Mesothelial cell of epicardium (in vitro differentiated cells): Measurements from ENCODE around the gene MAN2B2. TPM values are rescaled to one million over a fixed set of nuclear protein-coding genes. Genes with fewer than 3 reads are reported as not detected.

Source experiments
- DNase-seq, 2 experiments: peaks; one replicate each; pipeline ENCODE4 v3.0.0; 2021; ENCODE audit warnings: low spot score in 2 of 2; ENCODE audit not compliant: unreplicated experiment in 2 of 2
- H3K27ac Mint-ChIP-seq: 2 replicates; pipeline ENCODE4 v1.8.0; 2021; ENCODE audit warnings: mixed read lengths
- H3K27me3 Mint-ChIP-seq: 2 replicates; pipeline ENCODE4 v1.8.0; 2021; ENCODE audit warnings: low read depth, mixed read lengths
- H3K36me3 Mint-ChIP-seq: 2 replicates; pipeline ENCODE4 v1.8.0; 2021; ENCODE audit warnings: mixed read lengths
- H3K4me1 Mint-ChIP-seq: 2 replicates; pipeline ENCODE4 v1.8.0; 2021; ENCODE audit warnings: mixed read lengths
- H3K4me3 Mint-ChIP-seq: 2 replicates; pipeline ENCODE4 v1.8.0; 2021; ENCODE audit warnings: mild to moderate bottlenecking, moderate library complexity, mixed read lengths
- H3K9me3 Mint-ChIP-seq: 2 replicates; pipeline ENCODE4 v1.8.0; 2021; ENCODE audit warnings: mixed read lengths
- CTCF ChIP-seq: fragments of 200-600 bp; sonication (generic); IDR thresholded peaks from one replicate; pipeline ENCODE4 v1.5.0; 2021; ENCODE audit warnings: antibody characterized with exemption; ENCODE audit not compliant: unreplicated experiment
- total RNA-seq: library from RNA; stranded (reverse); gene quantifications from 3 replicates; pipeline ENCODE4 v1.2.1, GENCODE V29; 2021

Gene MAN2B2
- total RNA-seq, 1 donor from 2014 or later: 24.0 TPM

GRCh38 chr4:6580353-6580752, 5.4 kb downstream of the MAN2B2 start:
- H3K27ac Mint-ChIP-seq: no peak overlapping the region
- H3K36me3 Mint-ChIP-seq: peaks cover 39% of the 10 kb centered on the region
- DNase-seq: no peak
- H3K4me1 Mint-ChIP-seq: no peaks in the 10 kb centered on the region
- no peak for TF ChIP-seq CTCF
- peaks cover 11% of the 10 kb centered on the region for H3K9me3 Mint-ChIP-seq
- H3K4me3 Mint-ChIP-seq: no peak overlapping the region
- no peaks in the 10 kb centered on the region for H3K27me3 Mint-ChIP-seq

GRCh38 chr4:6581566-6582121, 6.7 kb downstream of the MAN2B2 start:
- no peak for DNase-seq
- Mint-ChIP-seq H3K36me3 (peaks cover 39% of the 10 kb centered on the region), H3K4me1 (no peaks in the 10 kb centered on the region), H3K27ac (no peak overlapping the region), H3K27me3 (no peaks in the 10 kb centered on the region), H3K9me3 (peaks cover 11% of the 10 kb centered on the region), H3K4me3 (no peak overlapping the region)
- TF ChIP-seq CTCF: no peak

- Mint-ChIP-seq H3K4me3 (no peak overlapping the region), H3K4me1 (no peaks in the 10 kb centered on the region), H3K27me3 (no peaks in the 10 kb centered on the region), H3K27ac (no peak overlapping the region), H3K36me3 (peaks cover 37% of the 10 kb centered on the region), H3K9me3 (peaks cover 11% of the 10 kb centered on the region)
- TF ChIP-seq CTCF: no peak
- no peak for DNase-seq
Observed at GRCh38 chr4:6582889-6583490, 8.0 kb downstream of the MAN2B2 start.

GRCh38 chr4:6584865-6585264, 9.9 kb downstream of the MAN2B2 start:
- no peak for TF ChIP-seq CTCF
- peaks cover 5% of the 10 kb centered on the region for H3K9me3 Mint-ChIP-seq
- DNase-seq: no peak
- H3K4me3 Mint-ChIP-seq: no peak overlapping the region
- no peaks in the 10 kb centered on the region for H3K27me3 Mint-ChIP-seq
- H3K36me3 Mint-ChIP-seq: peaks cover 28% of the 10 kb centered on the region
- H3K27ac Mint-ChIP-seq: no peak overlapping the region
- no peaks in the 10 kb centered on the region for H3K4me1 Mint-ChIP-seq

- no peak for TF ChIP-seq CTCF
- no peak for DNase-seq
- no peak overlapping the region for H3K4me3 Mint-ChIP-seq
Observed at GRCh38 chr4:6586715-6587325, 11.8 kb downstream of the MAN2B2 start.

More at GRCh38 chr4:6586715-6587325, 11.8 kb downstream of the MAN2B2 start:
- Mint-ChIP-seq H3K4me1 (no peaks in the 10 kb centered on the region), H3K27ac (no peak overlapping the region), H3K27me3 (no peaks in the 10 kb centered on the region), H3K36me3 (peaks cover 20% of the 10 kb centered on the region), H3K9me3 (peaks cover 5% of the 10 kb centered on the region)
